Measurements from ENCODE around the gene ELSPBP1. TPM values are rescaled to one million over a fixed set of nuclear protein-coding genes. Genes with fewer than 3 reads are reported as not detected.
A peak's percentile ranks its signal among the peaks of the same experiment; 100 is the strongest.

The ELSPBP1 gene
- total RNA-seq, 1 experiment from 2014 or later = not detected

DNA sequence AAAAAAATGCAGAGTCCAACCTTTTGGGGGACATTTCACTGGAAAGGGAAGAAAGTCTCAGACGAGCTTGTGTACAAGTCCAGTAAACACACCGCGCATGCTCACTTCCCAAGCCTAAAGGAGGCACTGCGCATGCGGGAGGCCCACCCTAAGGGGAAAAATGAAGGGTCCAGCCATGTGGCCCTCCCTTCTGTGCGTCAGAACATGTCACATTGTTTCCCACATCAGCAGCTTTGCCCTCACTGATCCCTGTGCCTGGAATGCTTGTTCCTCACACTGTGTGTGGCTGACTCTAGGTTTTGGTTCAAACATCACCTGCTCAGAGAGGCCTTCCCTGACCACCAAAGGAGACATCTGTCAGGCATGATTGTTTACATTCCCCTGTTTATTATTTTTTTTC, 4.4 kb downstream of the ELSPBP1 start:
- Histone ChIP-seq H4K8ac (replicated peaks; ENCODE audit: insufficient read length, low read depth, low read length) (no peak overlapping the region), H3K23ac (ENCODE audit: insufficient read length, low read depth, low read length) (no peak overlapping the region), H3K27me3 (ENCODE audit: insufficient read depth, low read length) (no peaks in the 10 kb centered on the region), H2BK120ac (ENCODE audit: low read depth, low read length, poor library complexity, severe bottlenecking) (no peak overlapping the region), H3K18ac (ENCODE audit: insufficient read length, low read depth, low read length) (no peak overlapping the region), H2BK20ac (ENCODE audit: low read depth, low read length, poor library complexity, severe bottlenecking) (peak overlapping the region; percentile 14), H3K9me3 (ENCODE audit: control insufficient read depth, low read depth, low read length) (no peaks in the 10 kb centered on the region), H3K4me2 (ENCODE audit: insufficient read depth, insufficient read length, low read length) (no peak overlapping the region), H3K23me2 (ENCODE audit: insufficient read length, low read depth, low read length, poor library complexity, severe bottlenecking) (no peaks in the 10 kb centered on the region), H2AK5ac (ENCODE audit: insufficient read length, low read length) (no peak overlapping the region), H3K56ac (ENCODE audit: insufficient read length, low read depth, low read length) (no peak overlapping the region), H4K20me1 (ENCODE audit: control insufficient read depth, insufficient read depth, insufficient read length) (no peaks in the 10 kb centered on the region), H3K4ac (ENCODE audit: low read depth, low read length) (no peak overlapping the region), H2BK12ac (ENCODE audit: insufficient read length, low read depth, low read length) (no peak overlapping the region), H3K79me1 (ENCODE audit: insufficient read depth, low read depth, low read length, poor library complexity, severe bottlenecking) (no peaks in the 10 kb centered on the region), H3K79me2 (ENCODE audit: insufficient read depth, low read length) (no peaks in the 10 kb centered on the region), H4K91ac (ENCODE audit: insufficient read length, low read depth, low read length) (no peak overlapping the region), H3K4me1 (ENCODE audit: insufficient read depth, low read length) (no peaks in the 10 kb centered on the region), H3K9ac (ENCODE audit: extremely low read depth, insufficient read length, low read length) (no peak overlapping the region), H2BK5ac (ENCODE audit: insufficient read length, low read length) (no peak overlapping the region), H3K27ac (ENCODE audit: insufficient read length, low read depth, low read length) (no peak overlapping the region), H4K5ac (ENCODE audit: insufficient read length, low read depth, low read length) (no peak overlapping the region), H2BK15ac (ENCODE audit: low read depth, low read length) (no peak overlapping the region), H3K14ac (ENCODE audit: insufficient read depth, low read length) (no peak overlapping the region), H2AFZ (ENCODE audit: low read length) (no peak overlapping the region), H3T11ph (ENCODE audit: low read length) (no peak overlapping the region)
- no peak overlapping the region for H3K4me3 Mint-ChIP-seq
- peaks cover 7 to 12% of the 10 kb centered on the region in 2 experiments; a peak in 4 of 5 replicates for H3K9me3 Mint-ChIP-seq
- DNase-seq = no peak
- H3K27me3 Mint-ChIP-seq (ENCODE audit: low read depth) = peaks cover 6% of the 10 kb centered on the region; the same call in 1 of the 2 replicates
- no peaks in the 10 kb centered on the region; a peak in 1 of 7 replicates for H3K36me3 Mint-ChIP-seq (ENCODE audit: insufficient read depth in 1 of 3, low read depth in 3 of 3)
- no peaks in the 10 kb centered on the region for H3K4me1 Mint-ChIP-seq
- H3K27ac Mint-ChIP-seq = no peak overlapping the region
- TF ChIP-seq, protein P1, sequence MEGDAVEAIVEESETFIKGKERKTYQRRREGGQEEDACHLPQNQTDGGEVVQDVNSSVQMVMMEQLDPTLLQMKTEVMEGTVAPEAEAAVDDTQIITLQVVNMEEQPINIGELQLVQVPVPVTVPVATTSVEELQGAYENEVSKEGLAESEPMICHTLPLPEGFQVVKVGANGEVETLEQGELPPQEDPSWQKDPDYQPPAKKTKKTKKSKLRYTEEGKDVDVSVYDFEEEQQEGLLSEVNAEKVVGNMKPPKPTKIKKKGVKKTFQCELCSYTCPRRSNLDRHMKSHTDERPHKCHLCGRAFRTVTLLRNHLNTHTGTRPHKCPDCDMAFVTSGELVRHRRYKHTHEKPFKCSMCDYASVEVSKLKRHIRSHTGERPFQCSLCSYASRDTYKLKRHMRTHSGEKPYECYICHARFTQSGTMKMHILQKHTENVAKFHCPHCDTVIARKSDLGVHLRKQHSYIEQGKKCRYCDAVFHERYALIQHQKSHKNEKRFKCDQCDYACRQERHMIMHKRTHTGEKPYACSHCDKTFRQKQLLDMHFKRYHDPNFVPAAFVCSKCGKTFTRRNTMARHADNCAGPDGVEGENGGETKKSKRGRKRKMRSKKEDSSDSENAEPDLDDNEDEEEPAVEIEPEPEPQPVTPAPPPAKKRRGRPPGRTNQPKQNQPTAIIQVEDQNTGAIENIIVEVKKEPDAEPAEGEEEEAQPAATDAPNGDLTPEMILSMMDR (conservative IDR thresholded peaks at IDR 0.05) = no peak
- WGBS (ENCODE audit: extremely low coverage, insufficient read length, low lambda C conversion rate) = no CpG with 5 or more reads among the region's 6 CpGs

Measured in H9 (cell line).